Gastrocnemius medialis (tissue), 4 donors: Measurements from ENCODE around the gene MICALL2. TPM values are rescaled to one million over a fixed set of nuclear protein-coding genes. Genes with fewer than 3 reads are reported as not detected.
"Not testable (repeated sequence)": the region's sequence is repeated elsewhere in the genome, so short reads cannot be mapped to it uniquely, and the experiment has no call there.

Source experiments
- ATAC-seq, 2 donors: fragments of 150-250 bp; one replicate each; pipeline ENCODE4 v1.9.1; 2016
- DNase-seq, 2 donors: peaks; one replicate each; pipeline ENCODE4 v3.0.0-alpha.2; 2019
- H3K27ac ChIP-seq, 4 donors: fragments of 200-600 bp; sonication (generic); 1 replicate in 1 of 4; 2 replicates in 3 of 4; pipeline ENCODE4 v1.5.1; 2016 to 2018; ENCODE audit warnings: mild to moderate bottlenecking in 2 of 4, moderate library complexity in 1 of 4
- H3K27me3 ChIP-seq, 3 donors: fragments of 200-600 bp; sonication (generic) in 2 of 3; 1 replicate in 1 of 3; 2 replicates in 2 of 3; pipeline versions ENCODE4 v1.5.1 to v1.6.0; 2016 to 2019; ENCODE audit warnings: mild to moderate bottlenecking in 1 of 3, moderate library complexity in 1 of 3
- H3K36me3 ChIP-seq, 2 donors: fragments of 200-600 bp; sonication (generic) in 1 of 2; one replicate each; pipeline ENCODE4 v1.5.1; 2017 to 2018
- H3K4me1 ChIP-seq, 2 donors: fragments of 200-600 bp; sonication (generic) in 1 of 2; one replicate each; pipeline ENCODE4 v1.5.1; 2016 to 2017; ENCODE audit warnings: mild to moderate bottlenecking in 2 of 2
- H3K4me3 ChIP-seq, 4 donors: fragments of 200-600 bp; sonication (generic) in 3 of 4; 1 replicate in 1 of 4; 2 replicates in 3 of 4; pipeline ENCODE4 v1.5.1; 2016 to 2019; ENCODE audit warnings: mild to moderate bottlenecking in 2 of 4
- H3K9me3 ChIP-seq, 3 donors: fragments of 200-600 bp; sonication (generic) in 2 of 3; 1 replicate in 1 of 3; 2 replicates in 2 of 3; pipeline ENCODE4 v1.5.1; 2016 to 2019
- POLR2A ChIP-seq, 2 donors: fragments of 450-650 bp; IDR thresholded peaks; one replicate each; pipeline ENCODE4 v1.6.1; 2017; ENCODE audit warnings: antibody characterized with exemption in 2 of 2, mild to moderate bottlenecking in 2 of 2, moderate library complexity in 2 of 2
- in situ Hi-C, 4 donors: fragments of 200-750 bp; cut with MboI; loops; one replicate each; pipeline versions ENCODE4 v1.15.0 to v1.8.0; 2017; ENCODE audit warnings: low sequenced_read_pairs in 4 of 4
- intact Hi-C: fragments of 100-400 bp; cut with DNase I; formaldehyde crosslinking; loops from one replicate; pipeline ENCODE4 v1.15.1; 2023; ENCODE audit warnings: low total_unique reads
- total RNA-seq, 4 donors: library from RNA; depleted of rRNA; stranded (reverse); fragments of >200 nt; gene quantifications; one replicate each; pipeline versions ENCODE4 v1.1.0 to v1.2.3, GENCODE V29; 2016
- TF ChIP-seq, protein P1 (sequence below), 5 experiments: fragments of 450-650 bp in 3 of 5; fragments of 200-600 bp in 2 of 5; sonication (generic) in 2 of 5; IDR thresholded peaks in 4 of 5; conservative IDR thresholded peaks in 1 of 5; 1 replicate in 4 of 5; 2 replicates in 1 of 5; pipeline ENCODE4 v1.5.1; 2016 to 2019; ENCODE audit warnings: antibody characterized with exemption in 5 of 5, mild to moderate bottlenecking in 3 of 5, moderate library complexity in 3 of 5

Gene MICALL2
- total RNA-seq, 4 donors from 2014 or later: 1.6 to 4.8 (median 2.4) TPM

DNA sequence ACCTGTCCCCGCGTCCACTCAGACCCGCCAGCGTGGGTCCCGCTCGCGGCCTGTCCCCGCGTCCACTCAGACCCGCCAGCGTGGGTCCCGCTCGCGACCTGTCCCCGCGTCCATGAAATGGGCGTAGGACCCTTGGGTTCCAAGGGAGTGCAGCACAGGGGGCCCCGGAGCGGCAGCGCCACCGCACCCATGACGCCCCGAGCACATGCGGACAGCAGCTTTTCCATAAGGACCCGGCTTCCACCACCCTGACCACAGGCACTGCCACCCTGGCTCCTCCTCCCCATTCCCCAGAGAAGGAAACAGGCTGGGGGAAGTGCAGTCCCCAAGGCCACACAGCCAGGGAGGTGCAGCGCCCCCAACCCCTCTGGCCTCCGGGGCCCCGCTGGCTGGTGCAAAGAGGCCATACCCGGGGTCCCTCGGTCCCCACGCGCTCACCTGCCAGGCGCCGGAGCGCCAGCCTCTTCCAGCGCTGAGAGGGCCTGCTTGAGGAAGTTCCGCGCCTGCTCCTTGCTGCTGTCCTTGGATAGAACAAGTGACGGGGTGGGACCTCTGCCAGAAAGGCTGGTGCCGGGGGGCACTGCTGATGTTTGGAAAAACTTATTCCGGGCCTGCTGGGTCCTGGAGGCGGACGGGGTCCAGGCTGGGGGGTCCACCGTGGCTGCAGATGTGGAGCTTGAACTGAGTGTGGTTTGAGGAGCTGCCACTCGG is 14.9 kb downstream of the MICALL2 start:
- TF ChIP-seq POLR2A (IDR thresholded peaks at IDR 0.05): no peak
- TF ChIP-seq, protein P1, sequence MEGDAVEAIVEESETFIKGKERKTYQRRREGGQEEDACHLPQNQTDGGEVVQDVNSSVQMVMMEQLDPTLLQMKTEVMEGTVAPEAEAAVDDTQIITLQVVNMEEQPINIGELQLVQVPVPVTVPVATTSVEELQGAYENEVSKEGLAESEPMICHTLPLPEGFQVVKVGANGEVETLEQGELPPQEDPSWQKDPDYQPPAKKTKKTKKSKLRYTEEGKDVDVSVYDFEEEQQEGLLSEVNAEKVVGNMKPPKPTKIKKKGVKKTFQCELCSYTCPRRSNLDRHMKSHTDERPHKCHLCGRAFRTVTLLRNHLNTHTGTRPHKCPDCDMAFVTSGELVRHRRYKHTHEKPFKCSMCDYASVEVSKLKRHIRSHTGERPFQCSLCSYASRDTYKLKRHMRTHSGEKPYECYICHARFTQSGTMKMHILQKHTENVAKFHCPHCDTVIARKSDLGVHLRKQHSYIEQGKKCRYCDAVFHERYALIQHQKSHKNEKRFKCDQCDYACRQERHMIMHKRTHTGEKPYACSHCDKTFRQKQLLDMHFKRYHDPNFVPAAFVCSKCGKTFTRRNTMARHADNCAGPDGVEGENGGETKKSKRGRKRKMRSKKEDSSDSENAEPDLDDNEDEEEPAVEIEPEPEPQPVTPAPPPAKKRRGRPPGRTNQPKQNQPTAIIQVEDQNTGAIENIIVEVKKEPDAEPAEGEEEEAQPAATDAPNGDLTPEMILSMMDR (IDR thresholded peaks at IDR 0.05 in 4 of 5, conservative IDR thresholded peaks at IDR 0.05 in 1 of 5): no peak
- Histone ChIP-seq H3K27ac (no peak overlapping the region), H3K4me3 (no peak overlapping the region), H3K27me3 (no peaks in the 10 kb centered on the region), H3K9me3 (no peaks in the 10 kb centered on the region), H3K4me1 (no peaks in the 10 kb centered on the region), H3K36me3 (no peaks in the 10 kb centered on the region)
- in situ Hi-C loops: no loop called here
- ATAC-seq (no peak), DNase-seq (no peak)
- intact Hi-C loops: no loop called here

DNA sequence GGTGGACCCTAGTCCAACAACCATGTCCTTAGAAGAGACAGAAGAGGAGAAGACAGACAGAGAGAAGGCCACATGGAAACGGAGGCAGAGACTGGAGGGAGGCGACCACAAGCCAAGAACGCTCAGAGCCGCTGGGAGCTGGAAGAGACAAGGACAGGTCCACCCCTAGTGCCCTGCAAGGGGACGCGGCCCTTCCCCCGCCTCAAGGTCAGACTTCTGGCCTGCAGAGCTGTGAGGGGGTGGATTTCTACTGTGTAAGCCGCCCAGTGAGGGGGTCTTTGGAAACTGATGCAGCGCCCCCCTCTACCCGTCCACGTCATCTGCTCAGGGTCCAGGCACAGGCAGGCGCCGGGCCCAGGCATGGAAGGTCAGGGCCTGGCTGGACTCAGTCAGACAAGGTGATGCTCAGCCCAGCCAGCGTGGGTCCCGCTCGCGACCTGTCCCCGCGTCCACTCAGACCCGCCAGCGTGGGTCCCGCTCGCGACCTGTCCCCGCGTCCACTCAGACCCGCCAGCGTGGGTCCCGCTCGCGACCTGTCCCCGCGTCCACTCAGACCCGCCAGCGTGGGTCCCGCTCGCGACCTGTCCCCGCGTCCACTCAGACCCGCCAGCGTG is 15.6 kb downstream of the MICALL2 start:
- H3K27me3 ChIP-seq, ATAC-seq, H3K9me3 ChIP-seq, H3K27ac ChIP-seq, H3K4me3 ChIP-seq, DNase-seq, H3K4me1 ChIP-seq, H3K36me3 ChIP-seq, in situ Hi-C loops, intact Hi-C loops: not testable (repeated sequence)

DNA sequence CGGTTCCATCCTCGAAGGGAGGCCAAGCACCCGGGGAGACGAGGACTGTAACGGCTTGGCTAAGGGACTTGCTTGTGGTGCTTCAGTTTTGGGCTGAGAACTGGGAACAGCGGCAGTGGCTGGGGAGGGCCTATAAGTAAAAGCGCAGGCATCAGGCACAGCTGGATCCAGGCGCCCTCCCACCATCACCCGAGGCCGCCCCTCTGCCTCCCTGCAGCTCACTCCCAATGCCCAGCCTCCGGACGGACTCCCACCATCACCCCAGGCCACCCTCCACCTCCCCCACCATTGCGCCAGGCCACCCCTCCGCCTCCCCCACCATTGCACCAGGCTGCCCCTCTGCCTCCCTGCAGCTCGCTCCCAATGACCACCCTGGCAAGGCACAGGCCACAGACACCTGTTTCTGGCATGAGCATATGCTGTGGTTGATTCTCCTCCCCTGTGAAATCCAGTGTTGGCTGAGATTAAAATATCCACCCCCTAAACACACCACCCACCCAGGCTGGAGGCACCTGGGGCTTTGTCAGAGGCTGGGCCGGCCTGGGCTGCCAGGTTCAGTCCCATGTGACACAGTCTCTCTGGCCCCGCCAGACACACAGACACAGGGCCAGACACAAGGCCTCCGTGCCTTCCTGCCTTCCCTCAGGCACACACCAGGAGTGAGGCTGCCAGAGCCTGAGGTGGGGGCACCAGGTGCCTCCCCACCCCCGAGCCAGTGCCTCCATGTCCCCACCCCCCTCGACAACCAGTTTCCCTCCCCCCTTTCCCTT is 16.7 kb downstream of the MICALL2 start:
- Histone ChIP-seq H3K9me3 (no peaks in the 10 kb centered on the region), H3K27ac (no peak overlapping the region), H3K4me3 (no peak overlapping the region), H3K27me3 (no peaks in the 10 kb centered on the region), H3K36me3 (no peaks in the 10 kb centered on the region), H3K4me1 (no peaks in the 10 kb centered on the region)
- ATAC-seq (no peak), DNase-seq (no peak)
- in situ Hi-C loops: no loop called here
- intact Hi-C loops: no loop called here
- no peak for TF ChIP-seq POLR2A (IDR thresholded peaks at IDR 0.05)
- TF ChIP-seq, protein P1 (IDR thresholded peaks at IDR 0.05 in 4 of 5, conservative IDR thresholded peaks at IDR 0.05 in 1 of 5): no peak

DNA sequence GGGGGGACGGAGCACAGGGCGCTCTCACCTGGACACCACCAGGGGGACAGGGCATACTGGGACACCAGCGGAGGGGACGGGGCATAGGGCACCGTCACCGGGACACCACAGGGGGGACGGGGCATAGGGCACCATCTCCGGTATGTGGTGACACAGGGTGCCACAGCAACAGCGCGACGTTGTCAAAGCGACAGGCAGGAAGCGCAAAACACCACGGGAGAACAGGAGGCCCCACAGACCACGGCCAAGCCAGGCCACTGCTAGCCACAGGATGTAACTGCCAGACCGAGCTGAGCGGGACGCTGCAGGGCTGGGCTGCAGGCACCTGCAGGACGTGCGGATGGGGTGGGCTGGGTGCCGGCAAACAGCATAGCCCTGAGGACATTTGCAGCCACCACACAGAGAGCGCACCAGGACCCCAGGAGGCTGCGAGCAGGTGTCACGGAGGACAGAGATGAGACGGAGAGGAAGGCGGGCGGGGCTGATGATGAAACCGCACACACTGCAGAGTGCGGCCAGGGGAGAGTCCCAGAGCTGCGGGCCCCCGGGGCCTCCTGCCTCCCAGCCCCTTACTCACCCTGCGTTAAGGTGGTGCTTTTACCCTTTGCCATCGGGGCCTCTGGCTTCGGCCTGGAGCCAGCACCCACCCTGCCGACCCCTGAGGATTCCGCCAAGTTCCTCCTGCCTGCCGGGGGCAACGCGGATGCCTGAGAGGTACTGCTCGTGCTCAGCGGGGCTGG is 17.5 kb downstream of the MICALL2 start:
- Histone ChIP-seq H3K9me3 (no peaks in the 10 kb centered on the region), H3K4me1 (no peaks in the 10 kb centered on the region), H3K27ac (no peak overlapping the region), H3K4me3 (no peak overlapping the region), H3K27me3 (no peaks in the 10 kb centered on the region), H3K36me3 (no peaks in the 10 kb centered on the region)
- in situ Hi-C loops: no loop called here
- intact Hi-C loops: no loop called here
- ATAC-seq: no peak
- TF ChIP-seq, protein P1 (IDR thresholded peaks at IDR 0.05 in 4 of 5, conservative IDR thresholded peaks at IDR 0.05 in 1 of 5): no peak
- TF ChIP-seq POLR2A (IDR thresholded peaks at IDR 0.05): no peak
- no peak for DNase-seq
